ENCODE measurements around the gene ADAMTS6.

Gene ADAMTS6

DNA sequence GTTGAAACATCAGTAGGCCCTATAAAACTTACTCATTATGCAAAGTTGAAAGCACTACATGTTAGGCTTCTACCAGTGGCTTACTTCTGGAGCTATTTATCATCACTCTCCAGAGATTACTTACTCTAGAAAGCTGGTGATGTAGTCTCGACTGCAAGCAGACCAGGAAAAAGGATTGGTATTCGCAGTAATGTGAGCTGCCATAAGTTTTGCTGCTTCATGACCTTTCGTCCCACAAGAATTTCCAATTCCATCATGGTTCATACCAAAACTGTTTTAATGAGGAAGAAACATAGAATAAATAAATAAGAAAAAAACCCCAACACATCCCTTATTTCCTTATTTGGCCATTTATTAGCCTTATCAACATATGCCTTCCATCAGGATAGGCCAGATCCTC, 181.9 kb downstream of the ADAMTS6 start:
- in situ Hi-C loops (cut with MboI; ENCODE audit: low sequenced_read_pairs) = no loop called here

DNA sequence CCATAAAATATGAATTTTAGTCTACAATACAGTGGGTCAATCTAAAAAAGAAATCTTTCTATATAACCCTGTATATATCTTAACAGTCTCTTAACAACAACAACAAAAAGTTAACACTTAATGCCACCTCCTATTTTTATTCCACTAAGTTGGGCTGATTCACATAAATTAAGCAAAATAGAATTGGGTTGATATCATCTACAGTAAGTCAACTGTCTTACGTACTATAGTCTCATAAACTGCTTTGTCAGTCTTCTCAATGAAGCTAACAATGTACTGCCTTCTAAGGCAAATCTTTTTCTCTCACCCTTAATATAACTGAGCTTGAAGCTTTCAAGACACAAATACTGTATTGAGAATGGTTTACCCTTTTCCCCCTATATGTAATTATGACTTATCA, 185.7 kb downstream of the ADAMTS6 start:
- in situ Hi-C loops (cut with MboI; ENCODE audit: low sequenced_read_pairs) = no loop called here

- in situ Hi-C loops (cut with MboI; ENCODE audit: low sequenced_read_pairs) = no loop called here
Measured at GRCh38 chr5:65292196-65292595, 189.5 kb downstream of the ADAMTS6 start.

DNA sequence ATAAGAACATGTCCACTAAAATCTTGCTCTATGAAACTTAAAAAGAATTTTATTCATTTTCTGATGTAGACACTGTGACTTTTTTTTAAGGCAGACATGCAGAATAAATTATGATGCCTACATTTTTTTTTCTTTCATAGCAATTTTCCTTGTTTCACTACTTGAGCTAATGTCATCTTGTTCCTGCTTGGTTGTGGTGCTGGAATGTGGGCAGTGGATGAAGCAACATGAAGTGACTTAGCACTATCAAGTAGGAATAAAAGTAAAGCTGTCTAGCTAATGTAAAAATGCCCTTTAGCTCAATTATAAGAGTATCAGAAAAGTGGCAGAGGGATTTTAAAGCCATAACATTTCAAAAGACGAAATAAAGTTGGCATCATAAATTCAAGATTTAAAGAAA, 191.0 kb downstream of the ADAMTS6 start:
- in situ Hi-C loops (cut with MboI; ENCODE audit: low sequenced_read_pairs) = no loop called here

GRCh38 chr5:65288657-65289056, 193.1 kb downstream of the ADAMTS6 start:
- in situ Hi-C loops (cut with MboI; ENCODE audit: low sequenced_read_pairs) = no loop called here

DNA sequence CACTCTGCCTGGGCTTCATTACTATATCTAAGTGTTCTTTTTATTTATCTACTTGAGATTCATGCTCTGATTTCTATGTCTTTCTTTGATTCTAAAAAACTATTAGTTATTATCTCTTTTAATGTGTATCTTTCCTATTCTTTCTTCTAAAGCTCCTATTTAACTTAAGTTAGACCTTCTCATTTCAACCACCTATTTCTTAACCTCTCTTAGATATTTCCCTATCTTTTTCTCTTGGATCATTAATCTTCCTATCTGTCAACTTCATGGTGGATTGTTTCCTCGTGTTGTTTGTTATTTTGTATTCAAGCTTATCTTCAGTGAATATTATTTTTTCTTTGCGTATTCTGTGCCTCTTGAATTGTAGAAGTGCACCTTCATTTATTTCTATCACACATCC, 202.1 kb downstream of the ADAMTS6 start:
- in situ Hi-C loops (cut with MboI; ENCODE audit: low sequenced_read_pairs) = no loop called here

- in situ Hi-C loops (cut with MboI; ENCODE audit: low sequenced_read_pairs) = no loop called here
Measured at GRCh38 chr5:65276178-65276890, 205.4 kb downstream of the ADAMTS6 start.

GRCh38 chr5:65271906-65272305, 209.8 kb downstream of the ADAMTS6 start:
- in situ Hi-C loops (cut with MboI; ENCODE audit: low sequenced_read_pairs) = no loop called here

DNA sequence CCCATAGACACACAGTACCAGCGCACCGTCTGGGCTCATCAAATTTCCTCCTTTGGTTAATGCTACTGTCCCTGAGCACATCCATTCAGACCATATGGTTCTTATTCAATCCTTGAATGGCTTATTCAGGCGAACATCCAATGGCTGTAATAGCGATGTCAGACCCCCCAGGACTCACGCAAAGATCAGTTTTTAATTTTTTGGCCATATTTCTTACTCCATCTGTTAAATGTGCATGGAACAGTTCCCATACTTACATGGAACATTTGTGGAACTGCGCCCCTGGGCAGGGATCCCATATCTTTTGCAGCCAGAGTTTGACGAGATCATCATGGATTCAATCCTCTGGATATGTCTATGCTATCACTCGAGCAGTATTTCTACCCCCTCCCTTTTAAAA, 213.2 kb downstream of the ADAMTS6 start:
- in situ Hi-C loops (cut with MboI; ENCODE audit: low sequenced_read_pairs) = no loop called here

GRCh38 chr5:65264420-65264819, 217.3 kb downstream of the ADAMTS6 start:
- in situ Hi-C loops (cut with MboI; ENCODE audit: low sequenced_read_pairs) = no loop called here

DNA sequence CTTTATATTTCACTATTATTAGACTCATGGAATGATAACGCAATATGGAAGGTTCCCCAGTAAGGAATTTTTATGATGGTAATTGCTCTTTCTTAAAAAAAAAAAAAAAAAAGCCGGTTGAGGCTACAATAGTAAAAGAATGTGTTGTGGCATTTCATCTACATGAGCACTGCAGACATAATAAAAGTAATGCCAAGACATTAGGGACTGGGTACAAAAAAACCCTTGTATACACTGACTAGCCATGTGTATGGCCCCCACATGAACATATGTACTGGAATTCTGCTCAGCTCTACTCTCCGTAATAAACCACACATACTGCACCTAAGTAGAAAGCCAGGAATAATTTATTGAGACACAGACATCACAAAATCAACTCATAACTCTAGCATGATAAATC, 218.4 kb downstream of the ADAMTS6 start:
- in situ Hi-C loops (cut with MboI; ENCODE audit: low sequenced_read_pairs) = no loop called here

DNA sequence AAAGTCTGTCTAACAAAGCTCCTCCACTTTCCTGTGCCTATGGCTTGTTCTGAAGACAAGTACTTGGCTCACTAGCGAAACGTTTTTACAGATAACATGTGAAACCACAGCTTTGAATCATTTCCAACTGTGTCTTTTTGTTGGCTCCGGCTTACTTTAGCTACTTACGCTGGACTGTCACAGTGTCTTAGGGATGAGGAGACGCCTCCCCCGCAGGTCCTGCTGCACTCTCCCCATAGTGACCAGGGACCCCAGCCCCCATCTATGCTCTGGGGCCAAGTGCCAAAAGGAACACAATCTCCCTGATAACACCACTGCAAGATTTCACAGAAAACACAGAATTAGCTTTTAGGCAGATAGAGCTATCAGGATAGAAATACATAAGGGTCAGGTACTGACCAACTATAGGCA, 219.1 kb downstream of the ADAMTS6 start:
- in situ Hi-C loops (cut with MboI; ENCODE audit: low sequenced_read_pairs) = no loop called here

GRCh38 chr5:65262096-65262495, 219.6 kb downstream of the ADAMTS6 start:
- in situ Hi-C loops (cut with MboI; ENCODE audit: low sequenced_read_pairs) = no loop called here

- in situ Hi-C loops (cut with MboI; ENCODE audit: low sequenced_read_pairs) = no loop called here
Measured at GRCh38 chr5:65261499-65261898, 220.2 kb downstream of the ADAMTS6 start.

- in situ Hi-C loops (cut with MboI; ENCODE audit: low sequenced_read_pairs) = no loop called here
Measured at GRCh38 chr5:65255294-65255693, 226.4 kb downstream of the ADAMTS6 start.

GRCh38 chr5:65252977-65253376, 228.7 kb downstream of the ADAMTS6 start:
- in situ Hi-C loops (cut with MboI; ENCODE audit: low sequenced_read_pairs) = no loop called here

GRCh38 chr5:65248896-65249295, 232.8 kb downstream of the ADAMTS6 start:
- in situ Hi-C loops (cut with MboI; ENCODE audit: low sequenced_read_pairs) = no loop called here

DNA sequence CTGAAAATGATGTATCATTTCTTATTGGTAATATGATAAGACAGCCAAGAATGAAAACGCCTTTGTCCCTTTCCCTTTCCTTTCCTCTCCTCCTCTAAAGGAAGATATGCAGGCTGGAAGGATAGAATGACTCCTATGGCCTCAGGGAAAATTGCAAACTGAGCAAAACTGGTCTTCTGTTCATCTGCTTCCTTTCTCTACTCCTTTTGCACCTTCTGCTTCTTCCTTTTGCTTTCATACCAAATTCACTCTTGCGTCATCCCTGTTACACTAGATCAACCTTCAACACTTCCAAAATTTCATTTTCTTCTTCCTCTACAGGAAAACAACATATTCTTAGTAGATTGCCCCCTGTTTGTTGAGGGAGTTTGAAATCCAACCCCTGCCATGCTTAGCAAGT, 234.1 kb downstream of the ADAMTS6 start:
- in situ Hi-C loops (cut with MboI; ENCODE audit: low sequenced_read_pairs) = no loop called here

DNA sequence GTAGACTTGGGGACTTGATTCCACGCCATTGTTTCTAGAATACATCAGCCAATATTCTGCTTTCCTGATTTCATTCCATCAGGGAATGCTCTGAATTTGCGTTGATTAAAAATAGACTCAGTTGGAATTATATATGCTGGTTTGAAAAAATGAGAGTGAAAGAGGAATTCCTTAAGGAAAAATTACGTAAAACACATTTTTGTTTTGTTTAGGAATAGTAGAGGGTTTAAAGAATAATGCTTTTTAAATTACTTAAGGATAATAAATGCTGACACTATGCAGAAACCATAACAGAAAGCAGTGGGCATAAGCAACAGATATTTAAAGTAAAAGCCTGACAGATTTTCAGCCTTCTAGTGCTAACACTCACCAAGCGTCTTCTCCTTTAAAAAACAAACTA, 235.0 kb downstream of the ADAMTS6 start:
- in situ Hi-C loops (cut with MboI; ENCODE audit: low sequenced_read_pairs) = no loop called here

DNA sequence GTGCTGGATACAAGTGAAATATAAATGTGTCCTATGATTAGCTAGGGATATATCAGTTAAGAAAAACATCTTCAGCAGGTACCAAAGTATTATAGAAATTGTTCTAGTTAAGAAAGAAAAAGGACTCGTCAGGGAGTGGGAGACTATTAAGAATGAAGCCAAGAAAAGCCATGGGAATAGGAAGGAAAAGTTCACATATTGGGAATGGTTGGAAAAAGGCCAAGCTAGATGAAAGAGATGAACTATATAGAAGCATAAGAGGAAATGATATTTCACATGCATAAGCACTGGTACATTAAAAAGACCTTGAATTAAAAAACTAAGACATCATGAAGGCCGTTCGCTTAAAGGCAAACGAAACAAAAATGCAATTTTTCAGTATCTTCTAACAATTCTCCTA, 237.7 kb downstream of the ADAMTS6 start:
- in situ Hi-C loops (cut with MboI; ENCODE audit: low sequenced_read_pairs) = no loop called here

DNA sequence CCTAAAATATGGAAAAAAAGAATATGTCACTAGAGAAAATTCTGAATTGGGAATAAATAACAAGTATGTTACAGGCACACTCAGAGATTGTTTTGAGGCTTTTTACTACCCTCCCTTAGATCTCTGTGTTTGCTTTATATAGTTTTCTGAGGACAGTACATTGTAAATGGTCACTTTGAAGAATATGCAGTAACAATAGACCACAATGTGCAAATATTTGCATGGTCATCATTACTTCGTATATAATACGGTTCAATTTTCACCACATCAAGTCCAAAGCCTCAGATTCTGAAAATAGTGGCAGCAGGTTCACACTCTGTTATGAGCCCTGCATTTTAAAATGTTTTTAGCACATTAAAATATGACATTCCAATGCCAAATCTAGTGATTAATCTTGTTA, 238.6 kb downstream of the ADAMTS6 start:
- in situ Hi-C loops (cut with MboI; ENCODE audit: low sequenced_read_pairs) = no loop called here

DNA sequence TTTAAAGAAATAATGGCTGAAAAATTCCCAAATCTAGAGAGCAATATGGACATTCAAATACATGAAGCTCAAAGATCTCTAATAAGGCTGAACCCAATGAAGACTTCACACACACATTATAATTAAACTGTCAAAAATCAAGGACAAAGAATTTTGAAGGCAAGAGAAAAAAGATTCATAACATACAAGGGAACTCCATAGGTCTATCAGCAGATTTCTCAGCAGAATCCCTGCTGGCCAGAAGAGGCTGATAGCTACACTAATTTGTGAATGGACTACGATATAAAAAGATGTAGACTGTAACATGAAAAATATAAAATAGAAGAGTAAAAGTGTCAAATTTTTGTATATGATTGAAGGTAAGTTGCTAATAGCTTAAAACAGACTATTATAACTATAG, 251.9 kb downstream of the ADAMTS6 start:
- in situ Hi-C loops (cut with MboI; ENCODE audit: low sequenced_read_pairs) = no loop called here

DNA sequence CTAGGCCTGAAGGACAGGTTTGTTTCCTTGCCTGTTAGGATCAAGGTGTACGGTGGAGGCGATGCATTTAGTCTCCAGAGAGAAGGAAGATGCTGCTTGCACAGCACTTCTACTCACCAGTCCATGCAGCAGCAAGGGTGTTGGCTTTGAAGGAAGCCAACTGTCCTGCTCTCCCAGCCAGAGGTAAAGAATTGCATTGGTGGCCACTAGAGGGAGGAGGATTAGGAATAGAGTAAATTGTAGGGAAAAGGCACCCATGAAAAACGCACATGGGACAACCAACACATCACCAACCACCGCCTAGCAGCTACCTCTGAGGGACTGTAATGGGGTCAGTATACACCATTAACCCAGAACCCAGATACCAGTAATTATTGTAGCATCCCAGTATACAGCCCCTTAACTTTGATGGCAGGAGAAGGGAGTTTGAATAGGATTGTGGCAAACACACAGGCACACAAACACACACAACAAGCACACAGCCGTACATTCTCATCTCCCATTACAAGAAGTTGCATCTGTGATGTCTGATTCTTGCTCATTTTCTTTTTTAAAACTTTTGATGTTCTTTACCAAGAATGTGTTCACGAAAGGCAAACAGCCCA, 267.7 kb downstream of the ADAMTS6 start:
- in situ Hi-C loops (cut with MboI; ENCODE audit: low sequenced_read_pairs) = no loop called here

All from HL-60/S4 treated with phorbol 12-myristate 13-acetate at 8.2 ng/mL for 4 days and 3 days (cell line).